Thoracic aorta (tissue), 2 donors: ENCODE measurements around the gene ENHO. TPM values are rescaled to one million over a fixed set of nuclear protein-coding genes. Genes with fewer than 3 reads are reported as not detected.

Experiments
- ATAC-seq: fragments of 150-250 bp; one replicate; pipeline ENCODE4 v1.8.0; 2017; ENCODE audit warnings: low read depth; ENCODE audit not compliant: insufficient number of reproducible peaks, low FRiP score
- DNase-seq: peaks from one replicate; pipeline ENCODE4 v3.0.0-alpha.2; 2020; ENCODE audit warnings: low spot score
- H3K27ac ChIP-seq, 2 donors: fragments of 200-600 bp; sonication (generic); 1 replicate in 1 of 2; 2 replicates in 1 of 2; pipeline ENCODE4 v1.5.1; 2016; ENCODE audit warnings: mild to moderate bottlenecking in 2 of 2, moderate library complexity in 2 of 2
- H3K27me3 ChIP-seq: fragments of 200-600 bp; sonication (generic); replicated peaks from 2 replicates; pipeline ENCODE4 v1.6.0; 2016; ENCODE audit warnings: mild to moderate bottlenecking; ENCODE audit not compliant: insufficient read depth
- H3K36me3 ChIP-seq: fragments of 200-600 bp; sonication (generic); one replicate; pipeline ENCODE4 v1.5.1; 2016
- H3K4me1 ChIP-seq, 2 donors: fragments of 200-600 bp; sonication (generic); 1 replicate in 1 of 2; 2 replicates in 1 of 2; pipeline versions ENCODE4 v1.5.1 to v1.6.0; 2016; ENCODE audit warnings: low read depth in 2 of 2, mild to moderate bottlenecking in 1 of 2; ENCODE audit not compliant: control insufficient read depth in 1 of 2
- H3K4me3 ChIP-seq: fragments of 200-600 bp; sonication (generic); 2 replicates; pipeline ENCODE4 v1.5.1; 2016; ENCODE audit warnings: mild to moderate bottlenecking
- H3K9me3 ChIP-seq: fragments of 200-600 bp; sonication (generic); 2 replicates; pipeline ENCODE4 v1.5.1; 2016
- total RNA-seq, 2 donors: library from RNA; depleted of rRNA; stranded (reverse); fragments of >200 nt; gene quantifications; one replicate each; pipeline versions ENCODE4 v1.1.0 to v1.2.3, GENCODE V29; 2016
- TF ChIP-seq, protein P1 (sequence below): fragments of 200-600 bp; sonication (generic); IDR thresholded peaks from one replicate; pipeline ENCODE4 v1.5.1; 2019; ENCODE audit warnings: antibody characterized with exemption

ENHO gene
- total RNA-seq, 2 donors from 2014 or later = not detected

DNA sequence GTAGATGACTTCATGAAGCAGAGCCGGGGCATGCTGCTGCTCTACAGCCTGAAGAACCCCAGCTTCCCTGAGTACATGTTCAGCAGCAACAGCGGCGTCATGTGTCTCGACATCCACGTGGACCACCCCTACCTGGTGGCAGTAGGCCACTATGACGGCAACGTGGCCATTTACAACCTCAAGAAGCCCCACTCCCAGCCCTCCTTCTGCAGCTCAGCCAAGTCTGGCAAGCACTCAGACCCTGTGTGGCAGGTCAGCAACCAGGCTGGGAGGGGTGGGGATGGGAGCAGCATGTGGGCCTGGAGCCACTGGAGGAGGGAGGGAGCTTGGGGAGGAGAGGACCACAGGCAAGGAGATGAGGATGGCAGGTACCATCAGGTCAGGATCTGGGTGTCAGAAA lies 16.2 kb downstream of the ENHO start:
- H3K27me3 ChIP-seq = no peaks in the 10 kb centered on the region
- no peak overlapping the region for H3K27ac ChIP-seq
- H3K9me3 ChIP-seq = no peaks in the 10 kb centered on the region
- DNase-seq (no peak), ATAC-seq (no peak)
- TF ChIP-seq, protein P1, sequence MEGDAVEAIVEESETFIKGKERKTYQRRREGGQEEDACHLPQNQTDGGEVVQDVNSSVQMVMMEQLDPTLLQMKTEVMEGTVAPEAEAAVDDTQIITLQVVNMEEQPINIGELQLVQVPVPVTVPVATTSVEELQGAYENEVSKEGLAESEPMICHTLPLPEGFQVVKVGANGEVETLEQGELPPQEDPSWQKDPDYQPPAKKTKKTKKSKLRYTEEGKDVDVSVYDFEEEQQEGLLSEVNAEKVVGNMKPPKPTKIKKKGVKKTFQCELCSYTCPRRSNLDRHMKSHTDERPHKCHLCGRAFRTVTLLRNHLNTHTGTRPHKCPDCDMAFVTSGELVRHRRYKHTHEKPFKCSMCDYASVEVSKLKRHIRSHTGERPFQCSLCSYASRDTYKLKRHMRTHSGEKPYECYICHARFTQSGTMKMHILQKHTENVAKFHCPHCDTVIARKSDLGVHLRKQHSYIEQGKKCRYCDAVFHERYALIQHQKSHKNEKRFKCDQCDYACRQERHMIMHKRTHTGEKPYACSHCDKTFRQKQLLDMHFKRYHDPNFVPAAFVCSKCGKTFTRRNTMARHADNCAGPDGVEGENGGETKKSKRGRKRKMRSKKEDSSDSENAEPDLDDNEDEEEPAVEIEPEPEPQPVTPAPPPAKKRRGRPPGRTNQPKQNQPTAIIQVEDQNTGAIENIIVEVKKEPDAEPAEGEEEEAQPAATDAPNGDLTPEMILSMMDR = no peak
- no peaks in the 10 kb centered on the region for H3K36me3 ChIP-seq
- H3K4me1 ChIP-seq = peaks cover 16 to 20% of the 10 kb centered on the region in 2 donors
- no peak overlapping the region for H3K4me3 ChIP-seq

DNA sequence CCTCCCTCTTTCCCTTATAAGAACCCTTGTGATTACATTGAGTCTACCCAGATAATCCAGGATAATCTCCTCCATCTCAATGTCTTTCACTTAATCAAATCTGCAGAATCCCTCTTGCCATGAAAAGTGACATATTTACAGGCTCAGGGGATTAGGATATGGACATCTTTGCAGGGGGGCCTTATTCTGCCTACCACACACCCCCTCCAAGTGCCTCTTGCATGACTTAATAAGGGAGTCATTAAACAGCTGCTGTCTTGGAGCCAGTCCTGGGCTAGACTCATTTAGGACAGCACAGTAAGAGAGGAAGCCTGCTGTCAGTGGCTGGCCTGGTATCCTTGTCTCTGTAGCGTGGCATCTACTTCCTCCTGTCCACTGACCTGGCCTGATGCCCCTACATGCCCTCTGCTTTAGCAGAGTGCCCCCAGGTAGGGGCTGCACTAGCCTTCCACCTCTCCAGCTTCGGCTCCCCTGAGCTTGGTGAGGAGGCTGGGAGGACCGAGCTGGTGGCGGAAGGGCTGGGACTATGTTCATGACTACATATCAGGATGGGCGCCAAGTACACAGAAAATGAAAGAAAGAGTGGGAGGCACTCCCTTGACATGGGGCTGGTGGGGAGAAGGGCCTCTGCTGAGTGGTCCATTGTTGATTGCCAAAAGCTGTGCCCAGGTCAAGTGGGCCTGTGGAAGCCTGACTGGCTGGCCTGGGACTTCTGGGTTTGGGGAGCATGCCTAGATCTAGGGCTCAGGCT lies 17.2 kb downstream of the ENHO start:
- TF ChIP-seq, protein P1 = no peak
- Histone ChIP-seq H3K9me3 (no peaks in the 10 kb centered on the region), H3K27me3 (no peaks in the 10 kb centered on the region), H3K4me1 (peaks cover 16 to 26% of the 10 kb centered on the region in 2 donors), H3K4me3 (no peak overlapping the region), H3K36me3 (no peaks in the 10 kb centered on the region), H3K27ac (no peak overlapping the region)
- ATAC-seq = no peak
- no peak for DNase-seq

DNA sequence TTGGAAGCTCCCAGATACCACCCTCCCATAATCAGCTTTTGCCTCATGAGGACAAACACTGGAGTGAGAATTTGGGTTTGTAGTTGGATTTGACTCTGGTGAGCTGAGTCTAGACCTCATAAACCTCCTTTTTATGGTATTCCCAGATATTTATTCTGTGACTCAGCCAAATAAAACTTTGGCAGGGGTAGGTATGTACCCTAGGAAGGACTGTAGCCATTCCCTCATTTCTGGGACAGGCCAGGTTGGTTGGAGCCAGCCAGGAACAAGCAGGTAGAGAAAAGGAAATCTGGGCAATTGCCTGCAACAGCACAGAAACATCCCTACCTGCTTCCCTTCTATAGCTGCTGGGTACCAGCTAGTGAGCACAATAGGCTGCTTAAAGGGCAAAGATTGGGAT lies 19.4 kb downstream of the ENHO start:
- H3K27ac ChIP-seq = no peak overlapping the region
- no peak overlapping the region for H3K4me3 ChIP-seq
- no peaks in the 10 kb centered on the region for H3K27me3 ChIP-seq
- ATAC-seq (no peak), DNase-seq (no peak)
- TF ChIP-seq, protein P1 = no peak
- no peaks in the 10 kb centered on the region for H3K9me3 ChIP-seq
- no peaks in the 10 kb centered on the region for H3K36me3 ChIP-seq
- peaks cover 16 to 26% of the 10 kb centered on the region in 2 donors for H3K4me1 ChIP-seq

DNA sequence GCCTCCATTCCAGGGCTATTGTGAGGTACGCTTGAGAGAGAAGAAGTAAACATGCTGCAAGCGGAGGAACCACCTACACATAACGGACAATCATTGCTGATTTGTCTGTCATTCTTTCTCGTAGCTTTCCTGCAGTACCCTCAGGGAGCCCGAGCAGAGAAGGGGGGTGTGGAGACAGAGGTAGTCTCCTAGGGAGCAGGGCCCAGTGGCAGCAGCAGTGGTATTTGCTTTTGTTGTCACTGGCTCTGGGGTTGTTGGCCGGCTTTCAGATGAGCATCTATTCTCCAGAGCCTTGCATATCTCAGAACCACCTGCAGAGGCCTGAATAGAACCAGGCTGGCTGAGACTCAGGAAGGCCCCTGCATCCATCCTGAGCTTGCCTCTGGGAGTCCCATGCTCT lies 19.9 kb downstream of the ENHO start:
- H3K36me3 ChIP-seq = no peaks in the 10 kb centered on the region
- ATAC-seq (no peak), DNase-seq (no peak)
- no peaks in the 10 kb centered on the region for H3K9me3 ChIP-seq
- TF ChIP-seq, protein P1 = no peak
- H3K27ac ChIP-seq = no peak overlapping the region
- H3K4me1 ChIP-seq = peaks cover 16 to 26% of the 10 kb centered on the region in 2 donors
- H3K27me3 ChIP-seq = no peaks in the 10 kb centered on the region
- no peak overlapping the region for H3K4me3 ChIP-seq

DNA sequence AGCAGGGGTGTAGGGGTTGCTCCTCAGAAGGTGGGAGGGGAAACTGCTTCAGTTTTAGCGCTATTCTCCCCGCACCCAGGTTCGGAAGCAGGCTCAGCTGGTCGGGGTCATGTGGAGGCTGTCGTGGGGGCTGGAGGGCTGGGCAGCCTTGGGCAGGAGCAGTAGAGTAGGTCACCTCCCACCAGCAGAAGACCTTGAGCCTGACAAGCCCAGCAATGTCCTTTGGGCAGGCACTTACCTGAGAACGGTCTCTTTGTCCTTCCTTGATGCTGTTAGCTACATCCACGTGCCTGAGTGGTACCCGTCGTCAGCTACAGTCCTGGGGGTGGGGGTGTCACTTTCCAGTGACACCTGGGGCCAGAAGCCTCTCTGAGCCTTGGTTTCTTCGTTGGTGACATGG lies 20.3 kb downstream of the ENHO start:
- ATAC-seq (no peak), DNase-seq (no peak)
- Histone ChIP-seq H3K36me3 (no peaks in the 10 kb centered on the region), H3K4me1 (peaks cover 16 to 26% of the 10 kb centered on the region in 2 donors), H3K4me3 (no peak overlapping the region), H3K27ac (no peak overlapping the region), H3K9me3 (no peaks in the 10 kb centered on the region), H3K27me3 (no peaks in the 10 kb centered on the region)
- TF ChIP-seq, protein P1 = no peak
